NCI-H1436 (cell line): ENCODE measurements around the gene ASIC2.

Experiments
- DNase-seq: peaks from one replicate; lab custom pipeline; 2025; lab: John Stamatoyannopoulos, UW

The ASIC2 gene

DNA sequence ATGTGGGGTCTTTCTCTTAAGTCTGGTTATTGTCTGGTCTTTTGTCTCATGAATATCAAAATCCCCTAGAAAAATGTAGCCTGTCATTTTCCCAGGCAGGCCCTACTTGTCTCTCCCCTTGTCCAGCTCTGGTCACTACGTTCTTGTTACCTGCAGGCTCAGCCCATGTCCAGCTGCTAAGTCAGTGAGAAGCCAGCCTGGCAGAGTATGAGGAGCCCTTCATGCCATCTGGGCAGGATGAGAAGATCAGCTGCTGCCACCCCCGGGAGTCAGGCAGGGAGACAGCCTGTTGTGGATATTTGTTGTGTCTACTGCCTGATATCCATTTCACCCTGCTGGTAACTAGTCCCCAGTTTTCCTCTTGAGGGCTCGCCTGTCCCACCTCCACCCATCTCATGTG, 88.9 kb downstream of the ASIC2 start:
- no peak for DNase-seq

DNA sequence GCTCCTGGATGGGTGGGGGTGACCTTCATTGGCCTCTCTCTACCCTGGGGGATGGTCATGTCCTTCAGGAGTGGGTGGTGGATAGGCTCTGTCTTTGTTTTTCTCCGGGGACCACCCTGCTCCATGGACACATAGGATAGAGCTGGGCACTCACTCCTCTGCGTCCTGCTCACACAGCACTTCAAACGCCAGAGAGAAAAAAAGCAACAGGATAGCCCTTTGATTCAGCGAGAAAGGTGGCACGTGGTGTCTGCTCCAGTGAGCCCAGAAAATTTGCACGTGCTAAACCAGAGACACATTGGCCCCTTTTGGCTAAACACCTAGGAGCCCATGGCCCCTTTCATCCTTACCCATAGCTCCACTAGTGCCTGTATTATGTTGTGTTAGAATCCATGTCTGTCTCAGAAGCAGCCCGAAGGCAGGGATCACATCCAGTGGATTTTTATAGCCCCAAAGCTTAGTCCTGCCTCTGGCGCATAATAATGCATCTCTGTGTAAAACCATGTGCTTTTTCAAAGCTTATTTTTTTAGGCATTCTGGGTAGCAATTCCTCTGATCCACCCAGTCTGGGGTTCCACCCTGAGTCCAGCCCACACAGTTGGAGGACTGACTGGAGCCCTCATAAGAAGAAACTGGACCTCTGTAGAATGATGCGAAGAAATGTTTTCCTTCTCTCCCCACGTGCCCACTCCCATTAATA, 90.1 kb downstream of the ASIC2 start:
- DNase-seq: no peak

DNA sequence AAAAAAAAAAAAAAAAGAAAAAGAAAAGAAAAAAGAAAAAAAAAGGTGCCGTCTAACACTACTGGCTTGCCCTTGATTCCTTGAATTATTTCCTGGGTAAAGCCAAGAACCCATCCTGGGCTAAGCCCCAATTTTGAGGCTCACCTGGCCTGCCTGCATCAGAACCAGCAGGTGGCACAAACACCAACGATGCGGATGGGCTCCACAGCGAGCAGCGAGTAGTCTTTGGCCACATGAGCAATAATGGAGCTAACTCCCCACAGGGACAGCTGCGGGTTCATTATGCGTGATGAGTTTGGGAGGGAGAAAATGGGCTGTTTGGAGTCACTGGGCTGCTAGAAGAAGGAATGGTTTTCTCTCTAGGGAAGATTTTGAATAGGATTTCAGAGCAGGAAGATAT, 91.1 kb downstream of the ASIC2 start:
- DNase-seq: no peak

DNA sequence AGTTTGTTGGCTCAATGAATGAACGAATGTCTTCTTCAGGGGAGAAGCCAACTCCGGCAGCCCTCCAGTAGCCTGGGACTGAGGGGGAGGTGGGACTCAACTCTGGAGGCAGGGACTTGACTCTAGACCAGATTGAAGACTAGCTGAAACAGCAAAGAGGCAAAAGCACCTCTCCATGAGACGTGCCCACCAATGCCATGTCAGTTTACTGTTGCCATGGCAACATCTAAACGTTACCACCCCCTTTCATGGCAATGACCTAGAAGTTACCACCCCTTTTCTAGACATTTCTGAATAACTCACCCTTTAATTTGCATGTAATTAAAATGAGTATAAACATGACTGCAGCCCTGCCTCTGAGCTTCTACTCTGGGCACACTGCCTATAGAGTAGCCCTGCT, 91.8 kb downstream of the ASIC2 start:
- DNase-seq: no peak

DNA sequence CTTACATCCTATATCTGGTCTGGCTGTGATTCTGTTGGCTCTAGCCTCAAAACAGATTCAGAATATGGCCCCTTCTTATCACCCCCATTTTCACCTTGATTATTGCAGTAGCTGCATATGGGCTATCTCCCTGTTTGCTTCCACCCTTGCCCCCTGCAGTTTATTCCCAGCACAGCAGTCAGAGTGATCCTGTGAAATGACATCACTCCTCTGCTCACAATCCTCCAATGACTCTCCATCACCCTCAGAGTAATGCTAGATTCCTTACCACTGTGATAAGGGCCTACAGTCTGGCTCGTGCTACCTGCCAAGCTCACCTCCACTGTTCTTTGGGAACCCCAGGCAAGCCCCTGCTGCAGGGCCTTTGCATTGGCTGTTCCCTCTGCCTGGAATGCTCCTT, 92.5 kb downstream of the ASIC2 start:
- no peak for DNase-seq

DNA sequence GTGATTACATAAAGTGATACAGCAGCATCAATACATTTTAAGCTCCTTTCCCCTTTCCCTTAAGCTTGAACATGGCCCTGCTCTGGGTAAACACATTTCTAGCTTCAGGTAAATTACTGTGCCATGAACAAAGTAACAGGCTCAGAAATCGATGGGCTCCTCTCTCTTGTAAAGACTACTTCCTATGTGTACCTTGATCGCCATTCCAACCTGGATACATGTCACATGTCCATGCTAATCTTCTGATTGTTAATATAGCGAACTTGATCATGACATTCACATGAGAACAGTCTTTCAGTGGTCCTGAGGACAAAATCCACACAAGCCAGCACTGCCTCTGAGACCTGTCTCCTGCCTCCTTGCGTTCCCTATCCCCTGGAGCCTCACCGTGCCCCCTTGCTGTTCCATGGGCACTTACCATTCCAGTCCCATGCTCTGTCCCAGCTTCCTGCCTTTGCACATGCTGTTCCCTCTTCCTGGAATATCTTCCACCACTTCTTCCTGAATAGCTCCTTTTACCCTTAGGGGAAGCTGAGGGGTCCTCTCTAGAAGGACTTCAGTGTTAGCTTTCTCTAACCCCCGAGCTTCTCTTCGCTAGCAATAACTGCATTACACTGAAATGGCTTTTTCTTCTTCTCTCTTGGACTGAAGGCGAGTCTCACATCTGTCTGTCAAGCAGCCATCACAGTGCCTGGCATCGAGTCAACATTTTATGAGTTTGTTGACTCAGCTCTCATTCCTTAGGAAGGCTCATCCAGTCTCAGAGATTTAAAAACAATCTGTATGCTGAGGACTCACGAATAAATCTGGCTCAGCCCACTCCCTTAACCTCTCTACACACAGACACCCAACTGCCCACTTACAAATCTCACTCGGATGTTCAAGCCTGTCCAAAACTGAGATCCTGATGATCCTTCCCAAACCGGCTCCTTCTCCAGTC, 93.3 kb downstream of the ASIC2 start:
- DNase-seq: no peak

DNA sequence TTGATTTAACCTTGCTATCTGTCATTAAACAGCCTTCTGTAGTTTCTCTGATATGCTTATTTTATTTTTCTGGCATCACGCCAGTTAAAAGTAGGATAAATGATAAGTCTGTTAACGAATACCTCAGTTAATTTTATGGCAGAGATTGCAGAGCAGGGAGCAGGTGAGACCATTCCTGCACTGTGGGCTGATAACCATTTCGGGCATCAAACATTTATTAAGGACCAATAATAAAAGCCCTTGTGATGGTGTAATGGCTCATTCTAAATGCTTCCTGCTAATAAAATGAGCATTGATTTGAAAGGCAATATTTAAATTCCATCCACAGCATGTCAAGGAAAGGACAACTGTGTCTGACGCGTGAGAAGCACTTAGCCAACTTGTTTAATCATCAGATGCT, 94.1 kb downstream of the ASIC2 start:
- no peak for DNase-seq

DNA sequence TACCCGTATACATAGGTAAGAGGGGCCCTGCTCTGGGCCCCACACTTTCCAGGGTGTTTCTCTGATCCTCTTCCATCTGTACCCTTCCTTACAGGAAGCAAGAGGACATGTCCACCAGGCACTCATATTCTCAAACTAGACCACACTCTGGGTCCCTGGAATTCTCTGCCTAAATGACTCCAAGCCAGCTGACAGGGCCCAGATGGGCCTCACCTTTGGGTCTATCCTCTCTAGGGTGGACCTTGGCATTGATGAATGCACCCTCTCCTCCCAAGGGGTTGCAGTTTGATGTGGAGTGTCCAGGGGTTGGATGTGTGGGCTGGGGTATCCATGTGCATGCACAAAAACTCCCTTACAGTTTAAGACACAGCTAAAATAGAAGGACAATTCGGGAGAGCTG, 95.8 kb downstream of the ASIC2 start:
- DNase-seq: no peak

DNA sequence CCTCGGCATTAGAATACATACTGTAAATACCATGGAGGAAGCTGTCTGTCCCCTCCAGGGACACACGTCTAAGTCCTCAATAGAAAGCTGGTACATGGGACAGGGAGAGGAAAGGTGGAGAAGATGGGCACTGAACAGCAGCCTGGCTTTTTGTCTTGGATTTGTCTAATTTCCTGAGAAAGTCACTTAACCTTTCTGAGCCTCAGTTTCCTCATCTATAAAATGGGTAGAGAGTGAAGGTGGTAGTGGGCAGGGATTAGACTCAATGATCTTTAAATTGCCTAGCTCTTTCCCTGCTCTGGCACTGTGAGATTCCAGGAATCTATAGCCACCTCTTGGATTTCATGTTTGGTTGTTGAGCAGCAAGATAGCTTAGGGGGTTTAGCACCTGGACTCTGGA, 96.2 kb downstream of the ASIC2 start:
- no peak for DNase-seq

DNA sequence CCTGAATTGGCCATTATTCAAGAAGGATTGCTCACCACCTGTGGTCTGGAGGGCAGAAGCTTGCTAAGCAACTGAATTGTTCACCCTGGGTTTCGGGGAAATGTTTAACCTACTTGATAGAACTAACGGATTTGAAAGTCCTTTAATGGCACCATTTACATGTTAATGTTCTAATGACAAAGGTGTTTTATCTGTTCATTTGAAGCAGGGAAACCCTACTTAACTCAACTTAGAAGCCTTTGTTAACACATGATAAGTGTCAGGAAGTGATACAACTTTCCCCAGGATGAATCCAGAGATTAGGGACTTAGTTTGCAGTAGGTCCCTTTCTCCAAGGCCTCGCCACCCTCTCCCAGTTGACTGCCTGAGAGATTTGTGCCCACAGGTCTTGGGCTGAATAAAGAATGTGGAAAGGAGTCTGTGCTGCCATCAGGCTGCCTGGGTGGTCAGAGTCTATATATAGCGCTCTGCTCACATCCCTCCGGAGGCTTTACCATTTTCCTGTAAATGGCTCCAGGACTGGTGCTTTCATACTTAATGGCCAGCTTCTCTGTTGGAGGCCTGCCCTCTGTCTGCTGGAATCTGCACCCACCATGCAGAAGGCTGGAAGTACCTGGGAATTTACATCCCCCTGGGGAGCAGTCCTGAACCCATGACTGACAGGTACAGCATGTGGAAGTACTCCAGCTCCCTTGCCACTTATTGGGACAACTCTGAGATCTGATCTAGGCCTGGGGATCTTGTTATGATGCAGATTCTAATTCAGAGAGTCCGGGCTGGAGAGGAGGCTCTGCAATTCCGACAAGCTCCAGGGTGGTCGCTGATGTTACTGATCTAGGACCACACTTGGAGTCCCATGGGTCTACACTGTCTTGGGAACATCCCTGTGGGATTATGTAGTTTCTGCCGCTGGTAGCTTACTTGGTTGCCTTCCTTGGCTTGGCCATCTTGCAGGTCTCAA, 99.9 kb downstream of the ASIC2 start:
- no peak for DNase-seq

DNA sequence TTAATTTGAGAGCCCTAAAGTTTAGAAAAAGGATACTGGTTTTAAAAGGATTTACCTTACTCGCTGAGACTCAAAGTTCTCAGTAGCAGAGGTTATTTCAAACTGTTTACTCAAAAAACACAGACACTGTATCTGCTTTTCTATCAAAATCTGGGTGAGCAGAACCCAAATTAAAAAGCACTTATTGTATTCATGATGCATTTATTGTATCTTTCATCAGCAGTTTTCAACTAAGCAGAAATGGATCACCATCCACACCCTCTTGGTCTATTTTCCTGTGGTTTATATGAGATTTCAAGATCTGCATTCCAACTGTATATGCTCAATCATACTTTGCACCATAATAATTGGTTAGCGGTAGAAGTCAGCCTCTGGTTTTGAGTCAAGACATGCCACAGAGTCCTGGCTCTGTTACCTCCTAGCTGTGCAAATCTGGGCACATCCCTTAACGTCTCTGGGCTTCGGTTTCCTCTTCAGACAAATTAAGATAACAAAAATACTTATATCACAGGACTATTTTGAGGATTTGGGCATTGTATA, 109.5 kb downstream of the ASIC2 start:
- no peak for DNase-seq

DNA sequence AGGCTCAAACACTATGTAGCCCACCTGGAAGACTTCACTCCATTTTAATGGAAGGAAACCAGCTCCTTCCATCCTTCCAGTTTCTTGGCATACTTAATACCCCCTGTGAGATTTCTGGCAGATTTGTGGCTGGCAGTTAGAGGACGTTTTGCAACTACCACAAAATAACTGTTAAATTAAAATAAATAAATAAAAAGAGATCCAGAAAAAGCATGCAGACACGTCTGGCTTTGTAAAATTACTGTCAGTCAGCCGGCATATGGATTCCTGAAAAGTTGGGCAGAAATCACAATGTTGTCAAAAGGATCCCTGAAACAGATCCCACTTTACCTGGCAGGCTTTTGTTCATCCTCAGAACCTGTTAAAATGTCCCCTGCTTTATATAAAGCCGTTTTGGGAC, 113.9 kb downstream of the ASIC2 start:
- DNase-seq: no peak

DNA sequence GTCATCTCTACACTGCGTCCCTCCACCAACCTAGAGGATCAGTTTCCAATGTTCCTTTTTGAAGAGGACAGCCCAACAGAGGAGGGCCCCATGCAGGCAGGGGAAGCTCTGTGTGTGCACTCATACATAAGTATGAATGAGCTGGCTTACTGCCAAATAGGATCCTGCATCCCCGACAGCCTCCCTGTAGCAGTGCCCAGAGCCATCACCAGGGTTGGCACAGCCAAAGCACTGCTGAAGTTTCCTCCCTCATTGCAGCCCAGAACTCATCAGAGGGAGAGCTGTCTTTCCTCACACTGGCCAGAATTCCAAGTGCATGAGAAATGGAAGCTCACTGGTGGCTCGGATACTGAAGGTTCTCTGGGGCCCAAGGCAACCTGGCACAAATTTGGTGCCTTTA, 114.4 kb downstream of the ASIC2 start:
- no peak for DNase-seq

DNA sequence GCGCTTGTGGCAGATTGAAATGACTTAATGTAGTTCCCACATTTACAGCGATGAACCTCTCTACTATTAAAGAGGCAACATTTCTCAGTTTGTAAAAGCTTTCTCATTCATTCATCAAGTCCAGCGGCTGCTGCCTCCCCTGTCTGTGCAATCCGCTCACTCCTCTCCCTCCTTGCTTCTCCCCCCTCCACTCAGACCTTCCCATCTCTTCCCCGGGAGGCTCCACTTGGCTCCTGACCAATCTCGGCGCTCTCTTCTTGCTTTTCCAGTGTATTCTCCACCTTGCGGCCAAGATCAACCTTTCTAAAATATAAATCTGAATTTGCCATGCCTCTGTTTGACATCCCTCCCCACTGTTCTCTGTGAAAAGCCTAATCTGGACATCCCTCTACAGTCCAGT, 117.5 kb downstream of the ASIC2 start:
- DNase-seq: no peak

DNA sequence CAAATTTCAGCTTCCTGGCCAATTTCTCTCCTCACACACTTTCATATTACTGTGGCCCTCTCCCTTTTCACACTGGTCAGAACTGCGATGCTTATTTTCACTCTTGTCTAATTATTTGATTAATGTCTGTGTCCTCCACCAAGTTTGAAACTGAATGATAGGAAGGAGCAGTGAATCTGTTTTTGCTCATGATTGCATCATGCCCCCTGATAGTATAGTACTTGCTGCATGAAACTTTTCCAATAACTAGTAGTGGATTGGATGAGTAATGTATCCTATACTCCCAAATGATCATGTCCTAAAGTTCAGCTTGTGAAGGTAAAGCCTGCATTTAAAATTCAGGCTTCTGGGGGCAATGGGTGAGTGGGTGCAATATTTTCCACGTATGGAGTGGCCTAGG, 121.2 kb downstream of the ASIC2 start:
- no peak for DNase-seq

DNA sequence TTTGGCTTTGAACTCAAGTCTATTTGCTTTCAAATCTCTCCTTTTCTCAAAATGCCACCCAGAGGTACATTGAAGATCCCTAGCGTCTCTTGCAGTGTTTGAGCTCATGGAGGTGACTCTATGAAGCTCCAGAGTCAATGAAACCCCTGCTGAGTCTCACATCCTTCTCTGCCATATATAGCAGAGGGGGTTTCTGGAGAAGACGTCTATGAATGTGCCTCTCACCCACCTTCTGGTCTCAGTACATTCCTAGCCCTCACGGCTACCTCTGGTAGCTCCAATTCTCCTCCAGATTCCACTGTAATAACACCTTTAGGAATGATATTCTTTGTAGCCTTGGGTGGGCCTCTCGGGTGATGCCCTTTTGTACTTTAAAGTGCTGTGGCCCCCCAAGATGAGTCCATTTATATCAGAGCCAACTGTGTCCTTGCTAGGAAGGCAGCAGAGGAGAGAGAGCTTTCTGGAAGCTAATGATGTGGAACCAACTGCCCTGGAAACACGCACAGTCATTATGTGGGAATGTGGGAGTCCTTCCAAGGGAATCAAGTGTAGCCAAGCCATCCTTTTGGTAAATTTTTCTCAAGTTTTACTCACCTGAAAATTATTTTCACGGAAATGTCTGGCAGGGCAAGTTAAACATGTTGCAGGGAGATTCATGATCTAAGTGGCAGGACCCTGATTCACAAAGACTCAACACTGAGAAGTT, 123.4 kb downstream of the ASIC2 start:
- DNase-seq: no peak

DNA sequence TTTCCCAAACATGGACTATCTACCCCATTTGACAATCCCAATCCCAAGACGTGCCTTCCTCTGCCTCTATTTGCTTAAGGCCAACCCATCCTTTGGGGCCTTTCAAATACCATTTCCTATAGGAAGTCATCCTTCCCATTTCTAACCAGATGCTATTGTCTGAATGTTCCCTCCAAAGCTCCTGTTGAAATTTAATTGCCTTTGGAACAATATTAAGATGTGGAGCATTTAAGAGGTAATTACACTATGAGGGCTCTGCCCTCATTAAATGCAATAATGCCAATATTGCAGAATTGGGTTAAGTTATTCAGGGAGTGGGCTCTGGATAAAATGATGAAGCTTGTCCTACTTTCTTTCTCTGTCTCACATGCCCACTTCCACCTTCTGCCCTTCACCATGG, 125.4 kb downstream of the ASIC2 start:
- DNase-seq: no peak

DNA sequence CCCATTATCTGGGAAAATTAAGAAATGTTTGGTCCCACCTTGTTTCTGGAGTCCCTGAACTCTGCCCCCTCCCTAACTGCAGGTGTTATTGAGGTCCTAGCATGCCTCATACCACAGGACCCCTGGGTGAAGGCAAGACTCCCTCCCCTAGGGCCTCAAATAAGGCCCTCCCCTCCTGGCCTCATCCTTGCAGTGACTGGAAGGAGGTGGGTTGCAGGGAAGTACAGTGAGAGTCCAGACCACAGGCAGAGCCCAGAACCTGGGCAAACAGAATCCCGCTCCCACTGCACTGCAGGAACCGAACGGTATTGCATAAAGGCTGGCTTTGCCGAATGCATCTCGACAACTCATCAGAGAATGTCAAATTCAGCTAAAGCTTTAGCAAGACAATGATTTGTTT, 126.6 kb downstream of the ASIC2 start:
- no peak for DNase-seq

DNA sequence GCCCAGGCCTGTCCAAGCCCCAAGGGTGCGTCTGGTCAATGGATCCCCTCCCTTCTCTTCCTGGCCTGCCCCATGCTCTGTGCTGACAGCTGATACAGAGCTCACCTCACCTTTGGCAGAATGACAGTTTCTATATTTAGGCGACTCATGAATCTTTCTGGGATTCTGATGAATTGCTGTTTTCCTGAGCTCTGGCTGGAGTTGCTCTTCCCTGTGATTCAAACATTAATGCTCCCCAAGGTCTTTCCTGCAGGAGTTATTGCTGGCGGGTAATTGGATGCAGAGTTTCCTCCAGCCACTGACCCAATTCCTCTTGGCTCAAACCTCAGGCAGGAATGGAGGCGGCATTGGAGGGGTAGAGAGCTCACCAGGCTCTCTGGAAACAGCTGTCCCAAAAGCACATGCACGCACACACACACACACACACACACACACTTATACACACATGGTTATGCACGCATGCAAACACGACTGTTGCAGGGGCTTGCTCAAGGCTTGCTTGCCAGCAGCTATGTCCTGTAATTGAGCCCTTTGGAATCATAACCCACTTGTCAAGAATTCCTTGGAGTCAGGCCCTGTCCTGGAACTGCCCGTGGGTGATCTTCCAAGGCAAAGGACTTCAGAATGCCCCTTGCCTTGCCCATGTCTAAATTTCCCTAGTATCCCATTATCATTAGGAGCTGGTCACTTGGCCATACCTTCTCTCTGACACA, 128.8 kb downstream of the ASIC2 start:
- no peak for DNase-seq

DNA sequence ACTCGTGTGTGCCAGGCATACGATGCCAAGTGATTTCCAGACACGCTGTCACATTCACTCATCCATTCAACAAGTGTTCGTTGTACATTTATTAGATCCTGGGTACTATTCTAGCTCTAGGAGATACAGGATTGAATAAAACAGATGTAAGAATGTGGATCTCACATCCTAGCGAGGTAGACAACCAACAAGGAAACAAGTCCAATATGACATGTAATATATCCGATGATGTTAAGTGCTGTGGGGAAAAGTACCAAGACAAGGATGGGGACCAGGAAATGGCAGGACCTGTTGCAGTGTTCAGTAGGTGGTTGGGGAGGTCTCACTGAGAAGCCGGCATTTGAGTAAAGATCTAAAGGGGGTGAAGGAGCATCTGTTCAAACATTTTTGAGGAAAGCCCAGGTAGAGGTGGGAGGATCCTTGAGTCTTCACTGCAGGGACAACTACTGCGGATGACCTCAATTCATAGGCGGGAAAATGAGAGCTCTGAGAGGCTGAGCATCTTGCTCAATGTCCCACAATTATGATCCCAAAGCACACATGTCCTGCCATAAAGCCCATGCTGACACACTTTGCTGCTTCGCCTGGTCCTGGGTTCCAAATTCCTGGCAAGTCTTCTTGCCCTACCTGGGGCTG, 129.4 kb downstream of the ASIC2 start:
- DNase-seq: no peak
